ENCODE data around the gene MAFF. TPM values are rescaled to one million over a fixed set of nuclear protein-coding genes. Genes with fewer than 3 reads are reported as not detected.

Gene MAFF
- total RNA-seq, 2 experiments from 2014 or later: 25.6 to 27.3 TPM

- DNase-seq: peak in 1 of 14 experiments; percentile 27
- TF ChIP-seq CTCF (IDR thresholded peaks at IDR 0.05): no peak
- no peaks in the 10 kb centered on the region for H3K36me3 ChIP-seq (ENCODE audit: insufficient read depth, low read length)
- H3K9me3 ChIP-seq (ENCODE audit: control insufficient read depth in 1 of 2, insufficient read depth in 1 of 2, low read length in 2 of 2): no peaks in the 10 kb centered on the region
- H3K27ac Mint-ChIP-seq: no peak overlapping the region
- no peaks in the 10 kb centered on the region for H3K9me3 Mint-ChIP-seq
- H3K36me3 Mint-ChIP-seq (ENCODE audit: low read depth): no peaks in the 10 kb centered on the region
- ATAC-seq (ENCODE audit: poor library complexity): no peak
- POLR2A ChIA-PET: no interaction called here
- H3K27me3 ChIP-seq (ENCODE audit: control insufficient read depth in 1 of 2, insufficient read depth in 2 of 2, low read length in 2 of 2): no peaks in the 10 kb centered on the region
- no peaks in the 10 kb centered on the region for H3K27me3 Mint-ChIP-seq
- H3K4me1 Mint-ChIP-seq (ENCODE audit: low read depth): no peaks in the 10 kb centered on the region
- H3K4me3 Mint-ChIP-seq: no peak overlapping the region
- no peak overlapping the region for H3K4me3 ChIP-seq (ENCODE audit: low read length)
- H3K4me1 ChIP-seq (ENCODE audit: insufficient read depth, low read length): peaks cover 5% of the 10 kb centered on the region
- no peak overlapping the region for H3K27ac ChIP-seq (ENCODE audit: low read depth in 1 of 2, low read length in 2 of 2)
- intact Hi-C loops (cut with DNase I, micrococcal nuclease): no loop called here
- CTCF ChIA-PET: no interaction called here
These were observed 8.2 kb upstream of the MAFF start for GRCh38 chr22:38193580-38193979.

- Histone ChIP-seq H3K4me1 (ENCODE audit: insufficient read depth, low read length) (peaks cover 17% of the 10 kb centered on the region), H3K9me3 (ENCODE audit: control insufficient read depth in 1 of 2, insufficient read depth in 1 of 2, low read length in 2 of 2) (no peaks in the 10 kb centered on the region), H3K27me3 (ENCODE audit: control insufficient read depth in 1 of 2, insufficient read depth in 2 of 2, low read length in 2 of 2) (no peaks in the 10 kb centered on the region), H3K4me3 (ENCODE audit: low read length) (no peak overlapping the region), H3K27ac (ENCODE audit: low read depth in 1 of 2, low read length in 2 of 2) (no peak overlapping the region), H3K36me3 (ENCODE audit: insufficient read depth, low read length) (no peaks in the 10 kb centered on the region)
- no peak for TF ChIP-seq CTCF (IDR thresholded peaks at IDR 0.05)
- Mint-ChIP-seq H3K27me3 (no peaks in the 10 kb centered on the region), H3K27ac (no peak overlapping the region), H3K4me1 (ENCODE audit: low read depth) (peaks cover 11% of the 10 kb centered on the region), H3K9me3 (no peaks in the 10 kb centered on the region), H3K36me3 (ENCODE audit: low read depth) (no peaks in the 10 kb centered on the region), H3K4me3 (no peak overlapping the region)
- intact Hi-C loops (cut with DNase I, micrococcal nuclease): no loop called here
- CTCF ChIA-PET: no interaction called here
- no peak for ATAC-seq (ENCODE audit: poor library complexity)
- no peak for DNase-seq
- POLR2A ChIA-PET: no interaction called here
These were observed 4.9 kb upstream of the MAFF start for GRCh38 chr22:38196791-38197419.

GRCh38 chr22:38199826-38200559, 1.8 kb upstream of the MAFF start:
- ATAC-seq (ENCODE audit: poor library complexity) (no peak), DNase-seq (no peak)
- Mint-ChIP-seq H3K9me3 (no peaks in the 10 kb centered on the region), H3K27me3 (no peaks in the 10 kb centered on the region), H3K4me1 (ENCODE audit: low read depth) (peaks cover 26% of the 10 kb centered on the region), H3K27ac (peak overlapping the region; percentile 87), H3K4me3 (no peak overlapping the region), H3K36me3 (ENCODE audit: low read depth) (no peaks in the 10 kb centered on the region)
- Histone ChIP-seq H3K27me3 (ENCODE audit: control insufficient read depth in 1 of 2, insufficient read depth in 2 of 2, low read length in 2 of 2) (no peaks in the 10 kb centered on the region), H3K36me3 (ENCODE audit: insufficient read depth, low read length) (no peaks in the 10 kb centered on the region), H3K9me3 (ENCODE audit: control insufficient read depth in 1 of 2, insufficient read depth in 1 of 2, low read length in 2 of 2) (no peaks in the 10 kb centered on the region), H3K4me3 (ENCODE audit: low read length) (no peak overlapping the region), H3K27ac (ENCODE audit: low read depth in 1 of 2, low read length in 2 of 2) (no peak overlapping the region), H3K4me1 (ENCODE audit: insufficient read depth, low read length) (peaks cover 37% of the 10 kb centered on the region)
- intact Hi-C loops (cut with DNase I, micrococcal nuclease): loop anchor here (2.0 to 10.0 kb wide), 4 partner anchors 19 to 117 kb away; partner anchors contain the start of genes CSNK1E (in 1 of the 2), PLA2G6 (in 1 of the 2) and TMEM184B (in 1 of the 2)
- TF ChIP-seq CTCF (IDR thresholded peaks at IDR 0.05): no peak
- CTCF ChIA-PET: no interaction called here
- POLR2A ChIA-PET: interaction anchor here (0.6 to 3.5 kb wide), 3 partner anchors 11 to 19 kb away, joined by 6 to 39 read pairs (median 9); partner anchors contain the start of gene PLA2G6
